ENCODE measurements around the gene HS3ST3A1. TPM values are rescaled to one million over a fixed set of nuclear protein-coding genes. Genes with fewer than 3 reads are reported as not detected.

HS3ST3A1 gene
- total and polyA plus RNA-seq, 4 experiments from 2014 or later, result 1.8 to 4.4 (median 3.1) TPM

GRCh38 chr17:13584701-13585080, 17.0 kb downstream of the HS3ST3A1 start:
- no peak for DNase-seq
- no peak overlapping the region for H3K27ac Mint-ChIP-seq
- no peak overlapping the region for H3K4me3 Mint-ChIP-seq
- peaks cover 0 to 2% (median 0%) of the 10 kb centered on the region in 4 donors for H3K4me1 Mint-ChIP-seq
- ChIA-PET POLR2A (ENCODE audit: partially characterized antibody) (no interaction called here), CTCF (ENCODE audit: partially characterized antibody) (no interaction called here)
- intact Hi-C loops (cut with micrococcal nuclease), result no loop called here
- no peaks in the 10 kb centered on the region for H3K4me1 ChIP-seq (ENCODE audit: insufficient read depth, low read length)
- H3K9me3 ChIP-seq (ENCODE audit: control insufficient read depth in 1 of 2, low read length in 2 of 2), result no peaks in the 10 kb centered on the region
- H3K9me3 Mint-ChIP-seq, result no peaks in the 10 kb centered on the region
- H3K27ac ChIP-seq (ENCODE audit: low read depth, low read length), result no peak overlapping the region
- H3K36me3 ChIP-seq (ENCODE audit: insufficient read depth, low read length), result no peaks in the 10 kb centered on the region
- H3K27me3 ChIP-seq (ENCODE audit: insufficient read depth, low read length), result no peaks in the 10 kb centered on the region
- H3K36me3 Mint-ChIP-seq, result no peaks in the 10 kb centered on the region
- peaks cover 8 to 12% of the 10 kb centered on the region in 2 donors for H3K27me3 Mint-ChIP-seq
- H3K4me3 ChIP-seq (ENCODE audit: low read length in 2 of 2), result no peak overlapping the region

- no peak for DNase-seq
- Histone ChIP-seq H3K9me3 (ENCODE audit: control insufficient read depth in 1 of 2, low read length in 2 of 2) (no peaks in the 10 kb centered on the region), H3K4me1 (ENCODE audit: insufficient read depth, low read length) (no peaks in the 10 kb centered on the region), H3K36me3 (ENCODE audit: insufficient read depth, low read length) (no peaks in the 10 kb centered on the region), H3K27ac (ENCODE audit: low read depth, low read length) (no peak overlapping the region), H3K4me3 (ENCODE audit: low read length in 2 of 2) (no peak overlapping the region), H3K27me3 (ENCODE audit: insufficient read depth, low read length) (no peaks in the 10 kb centered on the region)
- no peak overlapping the region for H3K27ac Mint-ChIP-seq
- peaks cover 8 to 12% of the 10 kb centered on the region in 2 donors for H3K27me3 Mint-ChIP-seq
- intact Hi-C loops (cut with micrococcal nuclease), result no loop called here
- H3K4me3 Mint-ChIP-seq, result no peak overlapping the region
- no peaks in the 10 kb centered on the region for H3K4me1 Mint-ChIP-seq
- ChIA-PET POLR2A (ENCODE audit: partially characterized antibody) (no interaction called here), CTCF (ENCODE audit: partially characterized antibody) (no interaction called here)
- H3K36me3 Mint-ChIP-seq, result no peaks in the 10 kb centered on the region
- H3K9me3 Mint-ChIP-seq, result no peaks in the 10 kb centered on the region
These were observed 17.6 kb downstream of the HS3ST3A1 start for GRCh38 chr17:13583996-13584700.

GRCh38 chr17:13582776-13583547, 18.8 kb downstream of the HS3ST3A1 start:
- no peaks in the 10 kb centered on the region for H3K9me3 Mint-ChIP-seq

GRCh38 chr17:13581925-13582324, 19.8 kb downstream of the HS3ST3A1 start:
- H3K27me3 Mint-ChIP-seq, result peaks cover 8 to 13% of the 10 kb centered on the region in 2 donors
- H3K27ac Mint-ChIP-seq, result no peak overlapping the region
- H3K4me3 ChIP-seq (ENCODE audit: low read length in 2 of 2), result no peak overlapping the region
- no peaks in the 10 kb centered on the region for H3K36me3 Mint-ChIP-seq
- CTCF ChIA-PET (ENCODE audit: partially characterized antibody), result interaction anchor here (1.2 to 1.5 kb wide), 2 partner anchors 11 to 14 kb away, joined by 3 to 6 read pairs; no protein-coding TSS in a partner anchor
- no peaks in the 10 kb centered on the region for H3K36me3 ChIP-seq (ENCODE audit: insufficient read depth, low read length)
- no peaks in the 10 kb centered on the region for H3K4me1 ChIP-seq (ENCODE audit: insufficient read depth, low read length)
- H3K9me3 Mint-ChIP-seq, result no peaks in the 10 kb centered on the region
- H3K9me3 ChIP-seq (ENCODE audit: control insufficient read depth in 1 of 2, low read length in 2 of 2), result no peaks in the 10 kb centered on the region
- no peak overlapping the region for H3K4me3 Mint-ChIP-seq
- DNase-seq, result no peak
- H3K4me1 Mint-ChIP-seq, result no peaks in the 10 kb centered on the region
- POLR2A ChIA-PET (ENCODE audit: partially characterized antibody), result no interaction called here
- no peak overlapping the region for H3K27ac ChIP-seq (ENCODE audit: low read depth, low read length)
- H3K27me3 ChIP-seq (ENCODE audit: insufficient read depth, low read length), result no peaks in the 10 kb centered on the region
- intact Hi-C loops (cut with micrococcal nuclease), result no loop called here

More at GRCh38 chr17:13582776-13583547, 18.8 kb downstream of the HS3ST3A1 start:
- Histone ChIP-seq H3K27me3 (ENCODE audit: insufficient read depth, low read length) (no peaks in the 10 kb centered on the region), H3K36me3 (ENCODE audit: insufficient read depth, low read length) (no peaks in the 10 kb centered on the region), H3K4me1 (ENCODE audit: insufficient read depth, low read length) (no peaks in the 10 kb centered on the region), H3K27ac (ENCODE audit: low read depth, low read length) (no peak overlapping the region), H3K4me3 (ENCODE audit: low read length in 2 of 2) (no peak overlapping the region), H3K9me3 (ENCODE audit: control insufficient read depth in 1 of 2, low read length in 2 of 2) (no peaks in the 10 kb centered on the region)
- POLR2A ChIA-PET (ENCODE audit: partially characterized antibody), result no interaction called here
- H3K4me1 Mint-ChIP-seq, result no peaks in the 10 kb centered on the region
- no peaks in the 10 kb centered on the region for H3K36me3 Mint-ChIP-seq
- CTCF ChIA-PET (ENCODE audit: partially characterized antibody), result interaction anchor here (1.2 to 1.5 kb wide), 2 partner anchors 10 to 13 kb away, joined by 3 to 6 read pairs; no protein-coding TSS in a partner anchor
- no peak overlapping the region for H3K27ac Mint-ChIP-seq
- no peak for DNase-seq
- intact Hi-C loops (cut with micrococcal nuclease), result no loop called here
- peaks cover 8 to 10% of the 10 kb centered on the region in 2 donors for H3K27me3 Mint-ChIP-seq
- no peak overlapping the region for H3K4me3 Mint-ChIP-seq

GRCh38 chr17:13580790-13581189, 20.9 kb downstream of the HS3ST3A1 start:
- no peaks in the 10 kb centered on the region for H3K9me3 ChIP-seq (ENCODE audit: control insufficient read depth in 1 of 2, low read length in 2 of 2)
- Mint-ChIP-seq H3K4me1 (no peaks in the 10 kb centered on the region), H3K9me3 (peaks cover 0 to 4% (median 0%) of the 10 kb centered on the region in 8 donors), H3K36me3 (no peaks in the 10 kb centered on the region), H3K4me3 (no peak overlapping the region), H3K27ac (no peak overlapping the region), H3K27me3 (peaks cover 14 to 20% of the 10 kb centered on the region in 2 donors)
- POLR2A ChIA-PET (ENCODE audit: partially characterized antibody), result no interaction called here
- no peaks in the 10 kb centered on the region for H3K27me3 ChIP-seq (ENCODE audit: insufficient read depth, low read length)
- H3K36me3 ChIP-seq (ENCODE audit: insufficient read depth, low read length), result no peaks in the 10 kb centered on the region
- no peak for DNase-seq
- intact Hi-C loops (cut with micrococcal nuclease), result no loop called here
- H3K4me1 ChIP-seq (ENCODE audit: insufficient read depth, low read length), result no peaks in the 10 kb centered on the region
- H3K4me3 ChIP-seq (ENCODE audit: low read length in 2 of 2), result no peak overlapping the region
- CTCF ChIA-PET (ENCODE audit: partially characterized antibody), result interaction anchor here (1.1 kb wide), 1 partner anchor 17 kb away, joined by 4 read pairs; no protein-coding TSS in a partner anchor
- no peak overlapping the region for H3K27ac ChIP-seq (ENCODE audit: low read depth, low read length)

GRCh38 chr17:13576661-13577526, 24.8 kb downstream of the HS3ST3A1 start:
- Mint-ChIP-seq H3K4me1 (no peaks in the 10 kb centered on the region), H3K9me3 (peaks cover 0 to 7% (median 0%) of the 10 kb centered on the region in 8 donors), H3K36me3 (no peaks in the 10 kb centered on the region), H3K27me3 (peaks cover 24 to 27% of the 10 kb centered on the region in 2 donors), H3K27ac (no peak overlapping the region), H3K4me3 (no peak overlapping the region)
- DNase-seq, result no peak
- no peaks in the 10 kb centered on the region for H3K9me3 ChIP-seq (ENCODE audit: control insufficient read depth in 1 of 2, low read length in 2 of 2)
- H3K36me3 ChIP-seq (ENCODE audit: insufficient read depth, low read length), result no peaks in the 10 kb centered on the region
- no peak overlapping the region for H3K27ac ChIP-seq (ENCODE audit: low read depth, low read length)
- intact Hi-C loops (cut with micrococcal nuclease), result no loop called here
- ChIA-PET CTCF (ENCODE audit: partially characterized antibody) (interaction anchor here (0.9 to 1.1 kb wide), 2 partner anchors 16 to 1637 kb away, joined by 3 to 5 read pairs; no protein-coding TSS in a partner anchor), POLR2A (ENCODE audit: partially characterized antibody) (interaction anchor here (0.6 kb wide), 1 partner anchor 726 kb away, joined by 3 read pairs; no protein-coding TSS in a partner anchor)
- no peaks in the 10 kb centered on the region for H3K27me3 ChIP-seq (ENCODE audit: insufficient read depth, low read length)
- H3K4me3 ChIP-seq (ENCODE audit: low read length in 2 of 2), result no peak overlapping the region
- no peaks in the 10 kb centered on the region for H3K4me1 ChIP-seq (ENCODE audit: insufficient read depth, low read length)

Data from CD4-positive, alpha-beta memory T cell (primary cell).